ENCODE measurements around the gene SLC27A5. TPM values are rescaled to one million over a fixed set of nuclear protein-coding genes. Genes with fewer than 3 reads are reported as not detected.
"Not testable (repeated sequence)": the region's sequence is repeated elsewhere in the genome, so short reads cannot be mapped to it uniquely, and the experiment has no call there.

The SLC27A5 gene
- total RNA-seq, 4 donors from 2014 or later = 2.6 to 7.4 (median 5.5) TPM

GRCh38 chr19:58544591-58545285, 32.9 kb upstream of the SLC27A5 start:
- peak; percentile 60 for ATAC-seq
- TF ChIP-seq CTCF (IDR thresholded peaks at IDR 0.05) (peak in 1 of 4 experiments; percentile 12), POLR2AphosphoS5 (IDR thresholded peaks at IDR 0.05) (no peak)
- peaks cover 9 to 43% of the 10 kb centered on the region in 2 donors for H3K36me3 ChIP-seq
- H3K4me1 ChIP-seq = peaks cover 5 to 53% (median 22%) of the 10 kb centered on the region in 3 donors
- H3K4me3 ChIP-seq = peak overlapping the region; percentile 76 to 86
- WGBS, 2 donors (ENCODE audit: low coverage in 1 of 2) = 0% methylated on average over 5 of the region's 92 CpGs; no CpG with 5 or more reads in 1 of the 2 donors
- no peaks in the 10 kb centered on the region for H3K9me3 ChIP-seq
- H3K27ac ChIP-seq = peak overlapping the region; percentile 86 to 97 (median 94)
- peaks cover 9% of the 10 kb centered on the region for H3K27me3 ChIP-seq

GRCh38 chr19:58543826-58544590, 32.2 kb upstream of the SLC27A5 start, which contains the start of gene TRIM28:
TRIM28 (plus strand) TSS chr19:58544064; CDS start chr19:58544758, 694 bp downstream.
- Histone ChIP-seq H3K27me3 (peaks cover 16% of the 10 kb centered on the region), H3K4me1 (peaks cover 5 to 49% (median 22%) of the 10 kb centered on the region in 3 donors), H3K9me3 (no peaks in the 10 kb centered on the region), H3K27ac (peak within 1 kb of the TSS; percentile 86 to 97 (median 94)), H3K4me3 (peak within 1 kb of the TSS; percentile 76 to 86), H3K36me3 (peaks cover 7 to 36% of the 10 kb centered on the region in 2 donors)
- ATAC-seq = peak; percentile 97
- TF ChIP-seq EP300 (IDR thresholded peaks at IDR 0.05) (no peak), POLR2A (IDR thresholded peaks at IDR 0.05) (peak; percentile 99), POLR2AphosphoS5 (IDR thresholded peaks at IDR 0.05) (peak; percentile 98), CTCF (IDR thresholded peaks at IDR 0.05) (peak in 2 of 4 experiments; percentile 5 to 26)
- WGBS, 2 donors (ENCODE audit: low coverage in 1 of 2) = 0 to 7% methylated on average over 3 to 5 of the region's 73 CpGs

GRCh38 chr19:58542641-58543372, 31.0 kb upstream of the SLC27A5 start:
- Histone ChIP-seq H3K4me3 (peak overlapping the region in 1 of 2 donors; percentile 86), H3K27me3 (peaks cover 28% of the 10 kb centered on the region), H3K4me1 (peaks cover 5 to 47% (median 27%) of the 10 kb centered on the region in 3 donors), H3K36me3 (peaks cover 0 to 24% of the 10 kb centered on the region in 2 donors), H3K27ac (peak overlapping the region; percentile 86 to 97 (median 94))
- ATAC-seq, H3K9me3 ChIP-seq: not testable (repeated sequence)
- WGBS, 2 donors (ENCODE audit: low coverage in 1 of 2) = 75 to 84% methylated on average over 3 to 5 of the region's 18 CpGs

- Histone ChIP-seq H3K27me3 (peaks cover 44% of the 10 kb centered on the region), H3K4me1 (peaks cover 0 to 18% (median 5%) of the 10 kb centered on the region in 3 donors)
- H3K27ac ChIP-seq, H3K4me3 ChIP-seq, ATAC-seq, H3K9me3 ChIP-seq, H3K36me3 ChIP-seq: not testable (repeated sequence)
These were observed 27.4 kb upstream of the SLC27A5 start for GRCh38 chr19:58539169-58539559.

GRCh38 chr19:58538257-58539168, 26.7 kb upstream of the SLC27A5 start:
- peak; percentile 31 for ATAC-seq
- peak overlapping the region in 1 of 4 donors; percentile 37 for H3K27ac ChIP-seq
- TF ChIP-seq EP300 (IDR thresholded peaks at IDR 0.05) (no peak), POLR2AphosphoS5 (IDR thresholded peaks at IDR 0.05) (no peak)
- H3K9me3 ChIP-seq = no peaks in the 10 kb centered on the region
- peaks cover 0 to 15% (median 5%) of the 10 kb centered on the region in 3 donors for H3K4me1 ChIP-seq
- peak overlapping the region in 1 of 2 donors; percentile 40 for H3K4me3 ChIP-seq
- H3K36me3 ChIP-seq = no peaks in the 10 kb centered on the region
- H3K27me3 ChIP-seq = peaks cover 44% of the 10 kb centered on the region
- 0 to 10% methylated on average over 1 to 7 of the region's 55 CpGs for WGBS, 2 donors (ENCODE audit: low coverage in 1 of 2)
